HFFc6 (cell line): ENCODE measurements around the gene DPH6. TPM values are rescaled to one million over a fixed set of nuclear protein-coding genes. Genes with fewer than 3 reads are reported as not detected.

Source experiments
- DNase-seq: peaks from one replicate; pipeline ENCODE4 v3.0.0-alpha.2; 2018
- H3K27ac Mint-ChIP-seq: 2 replicates; pipeline ENCODE4 v1.8.0; 2020; ENCODE audit warnings: mild to moderate bottlenecking, mixed read lengths
- H3K27me3 Mint-ChIP-seq: 2 replicates; pipeline ENCODE4 v1.8.0; 2021; ENCODE audit warnings: mild to moderate bottlenecking, moderate library complexity, mixed read lengths; ENCODE audit not compliant: insufficient read depth
- H3K36me3 Mint-ChIP-seq: 2 replicates; pipeline ENCODE4 v1.8.0; 2021; ENCODE audit warnings: low read depth, mixed read lengths
- H3K4me1 Mint-ChIP-seq: 2 replicates; pipeline ENCODE4 v1.8.0; 2020; ENCODE audit warnings: low read depth, mixed read lengths
- H3K4me3 Mint-ChIP-seq: 2 replicates; pipeline ENCODE4 v1.8.0; 2020; ENCODE audit warnings: mild to moderate bottlenecking, moderate library complexity, mixed read lengths
- H3K9me3 Mint-ChIP-seq: 2 replicates; pipeline ENCODE4 v1.8.0; 2020; ENCODE audit warnings: mild to moderate bottlenecking, mixed read lengths
- total RNA-seq, 6 experiments: library from RNA; stranded (reverse); fragmentation: NEBNext Ultra II Directional; extraction: Animal tissue kit (Norgen Biotek cat#: 25700); gene quantifications; 2 replicates in 1 of 6; 3 replicates in 5 of 6; pipeline ENCODE4 v1.2.3, GENCODE V29; 2021
- TF ChIP-seq, protein P1 (sequence below): fragments of 200-600 bp; sonication (generic); IDR thresholded peaks from 2 replicates; pipeline ENCODE4 v1.5.0; 2021; ENCODE audit warnings: antibody characterized with exemption, mild to moderate bottlenecking

DPH6 gene
- total RNA-seq, 6 experiments from 2014 or later = 8.9 to 14.8 (median 12.1) TPM

DNA sequence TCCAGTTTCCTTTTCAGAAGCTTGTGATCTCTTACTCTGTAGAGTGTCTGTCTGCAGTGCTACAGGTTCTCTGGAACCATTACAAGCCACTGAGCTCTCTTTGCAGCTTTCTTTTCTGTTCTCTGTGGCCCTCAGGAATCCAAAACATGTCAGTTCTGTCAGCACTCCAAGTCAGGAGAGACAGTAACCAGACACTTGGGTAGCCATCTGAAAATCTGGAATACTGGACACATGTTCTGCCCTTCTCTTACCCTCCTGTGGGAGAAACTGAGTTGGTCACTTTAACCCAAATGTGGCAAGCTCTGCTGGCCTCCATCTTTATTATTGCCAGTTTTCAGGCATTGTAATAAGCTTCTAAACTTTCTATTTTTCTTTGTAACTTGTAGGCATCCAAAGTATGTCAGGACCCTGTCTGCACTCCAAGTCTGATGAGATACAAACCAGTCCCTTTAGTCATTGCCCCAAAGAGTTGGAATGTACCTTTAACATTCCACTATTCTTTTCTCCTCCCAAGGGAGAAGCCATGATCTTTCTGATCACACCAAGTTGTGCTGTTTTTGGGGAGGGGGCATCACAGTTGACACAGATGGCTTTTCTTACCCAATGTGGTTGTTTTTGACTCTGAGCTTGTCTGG is 183.7 kb downstream of the DPH6 start:
- no peak overlapping the region; the same call in 1 of the 2 replicates for H3K4me3 Mint-ChIP-seq
- H3K9me3 Mint-ChIP-seq = peaks cover 43% of the 10 kb centered on the region
- DNase-seq = peak; percentile 47

DNA sequence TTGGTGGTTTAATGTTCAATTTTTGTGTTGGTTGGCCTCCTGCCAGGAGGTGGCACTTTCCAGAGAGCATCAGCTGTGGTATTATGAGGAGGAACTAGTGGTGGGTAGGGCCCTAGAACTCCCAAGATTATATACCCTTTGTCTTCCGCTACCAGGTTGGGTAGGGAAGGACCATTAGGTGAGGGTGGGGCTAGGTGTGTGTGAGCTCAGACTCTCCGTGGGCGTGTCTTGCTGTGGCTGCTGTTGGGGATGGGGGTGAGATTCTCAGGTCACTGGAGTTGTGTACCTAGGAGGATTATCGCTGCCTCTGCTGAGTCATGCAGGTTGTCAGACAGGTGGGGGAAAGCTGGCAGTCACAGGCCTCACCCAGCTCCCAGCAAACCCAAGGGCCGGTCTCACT is 187.1 kb downstream of the DPH6 start:
- TF ChIP-seq, protein P1, sequence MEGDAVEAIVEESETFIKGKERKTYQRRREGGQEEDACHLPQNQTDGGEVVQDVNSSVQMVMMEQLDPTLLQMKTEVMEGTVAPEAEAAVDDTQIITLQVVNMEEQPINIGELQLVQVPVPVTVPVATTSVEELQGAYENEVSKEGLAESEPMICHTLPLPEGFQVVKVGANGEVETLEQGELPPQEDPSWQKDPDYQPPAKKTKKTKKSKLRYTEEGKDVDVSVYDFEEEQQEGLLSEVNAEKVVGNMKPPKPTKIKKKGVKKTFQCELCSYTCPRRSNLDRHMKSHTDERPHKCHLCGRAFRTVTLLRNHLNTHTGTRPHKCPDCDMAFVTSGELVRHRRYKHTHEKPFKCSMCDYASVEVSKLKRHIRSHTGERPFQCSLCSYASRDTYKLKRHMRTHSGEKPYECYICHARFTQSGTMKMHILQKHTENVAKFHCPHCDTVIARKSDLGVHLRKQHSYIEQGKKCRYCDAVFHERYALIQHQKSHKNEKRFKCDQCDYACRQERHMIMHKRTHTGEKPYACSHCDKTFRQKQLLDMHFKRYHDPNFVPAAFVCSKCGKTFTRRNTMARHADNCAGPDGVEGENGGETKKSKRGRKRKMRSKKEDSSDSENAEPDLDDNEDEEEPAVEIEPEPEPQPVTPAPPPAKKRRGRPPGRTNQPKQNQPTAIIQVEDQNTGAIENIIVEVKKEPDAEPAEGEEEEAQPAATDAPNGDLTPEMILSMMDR = no peak
- H3K4me3 Mint-ChIP-seq = no peak overlapping the region
- H3K27ac Mint-ChIP-seq = no peak overlapping the region
- H3K27me3 Mint-ChIP-seq = peaks cover 5% of the 10 kb centered on the region
- H3K4me1 Mint-ChIP-seq = peaks cover 19% of the 10 kb centered on the region
- H3K9me3 Mint-ChIP-seq = peaks cover 70% of the 10 kb centered on the region
- no peak for DNase-seq
- H3K36me3 Mint-ChIP-seq = peaks cover 35% of the 10 kb centered on the region

More for the DNA sequence above, 183.7 kb downstream of the DPH6 start:
- peaks cover 31% of the 10 kb centered on the region for H3K36me3 Mint-ChIP-seq
- TF ChIP-seq, protein P1 = no peak
- H3K4me1 Mint-ChIP-seq = peaks cover 19% of the 10 kb centered on the region
- peak overlapping the region; percentile 43; the same call in 1 of the 2 replicates for H3K27ac Mint-ChIP-seq
- H3K27me3 Mint-ChIP-seq = peaks cover 5% of the 10 kb centered on the region

DNA sequence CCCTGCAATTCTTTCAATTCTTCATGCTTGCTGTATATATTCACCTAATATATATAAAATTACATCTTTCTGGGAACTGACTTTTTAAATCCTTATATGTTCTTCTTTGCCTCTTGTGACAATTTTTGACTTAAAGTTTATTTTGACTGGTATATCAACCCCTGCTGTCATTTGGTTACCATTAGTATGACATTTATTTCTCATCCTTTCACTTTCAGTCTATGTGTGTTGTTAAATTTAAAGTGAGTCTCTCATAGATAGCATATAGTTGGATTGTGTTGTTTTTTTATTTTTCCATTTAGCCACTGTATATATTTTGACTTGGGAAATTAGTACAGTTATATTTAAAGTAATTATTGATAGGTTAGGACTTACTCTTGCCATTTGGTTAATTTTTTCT is 194.9 kb downstream of the DPH6 start:
- H3K4me3 Mint-ChIP-seq = no peak overlapping the region
- H3K27ac Mint-ChIP-seq = no peak overlapping the region
- peaks cover 12% of the 10 kb centered on the region for H3K4me1 Mint-ChIP-seq
- peaks cover 14% of the 10 kb centered on the region for H3K9me3 Mint-ChIP-seq
- peaks cover 2% of the 10 kb centered on the region; the same call in 1 of the 2 replicates for H3K27me3 Mint-ChIP-seq
- TF ChIP-seq, protein P1 = no peak
- peaks cover 6% of the 10 kb centered on the region; the same call in 1 of the 2 replicates for H3K36me3 Mint-ChIP-seq
- DNase-seq = no peak

DNA sequence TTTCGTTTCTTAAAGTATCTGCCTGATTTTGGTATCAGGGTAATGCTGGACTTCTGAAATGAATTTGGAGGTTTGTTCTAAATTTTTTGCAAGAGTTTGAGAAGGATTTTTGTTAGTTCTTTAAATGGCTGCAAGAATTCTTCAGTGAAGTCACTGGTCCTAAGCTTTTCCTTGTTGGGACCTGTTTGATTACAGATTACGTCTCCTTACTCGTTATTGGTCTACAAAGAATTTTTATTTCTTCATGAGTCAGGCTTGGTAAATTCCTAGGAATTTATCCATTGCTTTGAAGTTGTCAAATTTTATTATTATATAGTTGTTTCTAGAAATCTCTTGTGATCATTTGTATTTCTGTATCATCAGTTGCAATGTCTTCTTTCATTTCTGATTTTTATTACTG is 196.0 kb downstream of the DPH6 start:
- Mint-ChIP-seq H3K27me3 (peaks cover 2% of the 10 kb centered on the region; the same call in 1 of the 2 replicates), H3K9me3 (peaks cover 3% of the 10 kb centered on the region; the same call in 1 of the 2 replicates), H3K4me1 (peaks cover 12% of the 10 kb centered on the region), H3K4me3 (no peak overlapping the region), H3K36me3 (no peaks in the 10 kb centered on the region), H3K27ac (no peak overlapping the region)
- DNase-seq = peak; percentile 16
- TF ChIP-seq, protein P1 = no peak

DNA sequence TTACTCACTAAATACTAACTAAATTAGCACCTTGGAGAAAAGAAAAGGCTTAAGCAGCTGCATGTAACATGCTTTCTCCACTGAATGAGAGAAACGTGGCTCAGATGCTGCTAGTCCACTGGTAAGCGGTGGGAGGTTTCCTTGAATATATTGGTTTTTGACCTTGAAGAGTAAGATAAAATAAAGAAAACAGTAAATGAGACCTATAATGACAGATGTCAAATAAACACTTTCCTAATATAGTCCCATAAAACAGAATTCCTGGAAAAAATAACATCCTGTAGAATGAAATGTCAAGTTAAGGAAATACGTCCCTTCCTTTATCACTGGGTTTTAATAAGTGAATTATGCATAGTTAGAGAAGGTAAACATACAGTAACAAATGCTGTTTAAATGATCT is 215.0 kb downstream of the DPH6 start:
- H3K4me1 Mint-ChIP-seq = peaks cover 5% of the 10 kb centered on the region; the same call in 1 of the 2 replicates
- no peaks in the 10 kb centered on the region for H3K9me3 Mint-ChIP-seq
- no peak for DNase-seq
- no peak overlapping the region for H3K4me3 Mint-ChIP-seq
- no peak overlapping the region for H3K27ac Mint-ChIP-seq
- TF ChIP-seq, protein P1 = no peak
- no peaks in the 10 kb centered on the region for H3K27me3 Mint-ChIP-seq
- no peaks in the 10 kb centered on the region for H3K36me3 Mint-ChIP-seq
